Ishikawa (cell line): Measurements from ENCODE around the gene ITPR1.

ENCODE experiments used
- CEBPB ChIP-seq: IDR thresholded peaks from 2 replicates; pipeline ENCODE4 v1.6.1; 2012
- CREB1 ChIP-seq: IDR thresholded peaks from 2 replicates; pipeline ENCODE4 v1.6.1; 2012; ENCODE audit warnings: low read depth
- EGR1 ChIP-seq: IDR thresholded peaks from 2 replicates; pipeline ENCODE4 v1.6.1; 2012
- EP300 ChIP-seq: IDR thresholded peaks from 2 replicates; pipeline ENCODE4 v1.6.1; 2012; ENCODE audit warnings: borderline replicate concordance
- FOXM1 ChIP-seq: IDR thresholded peaks from 2 replicates; pipeline ENCODE4 v1.6.1; 2012; ENCODE audit warnings: low read depth, borderline replicate concordance
- MAX ChIP-seq: IDR thresholded peaks from 2 replicates; pipeline ENCODE4 v1.6.1; 2012
- NFIC ChIP-seq: IDR thresholded peaks from 2 replicates; pipeline ENCODE4 v1.6.1; 2012
- RAD21 ChIP-seq: IDR thresholded peaks from 2 replicates; pipeline ENCODE4 v1.6.1; 2012; ENCODE audit warnings: low read depth
- REST ChIP-seq: IDR thresholded peaks from 2 replicates; pipeline ENCODE4 v1.6.1; 2012; ENCODE audit warnings: low read depth, mild to moderate bottlenecking
- TAF1 ChIP-seq: IDR thresholded peaks from 2 replicates; pipeline ENCODE4 v1.6.1; 2012; ENCODE audit warnings: low read depth, mild to moderate bottlenecking
- TCF12 ChIP-seq: IDR thresholded peaks from 2 replicates; pipeline ENCODE4 v1.6.1; 2012; ENCODE audit warnings: low read depth
- TEAD4 ChIP-seq: IDR thresholded peaks from 2 replicates; pipeline ENCODE4 v1.6.1; 2012
- USF1 ChIP-seq: IDR thresholded peaks from 2 replicates; pipeline ENCODE4 v1.6.1; 2012
- YY1 ChIP-seq: IDR thresholded peaks from 2 replicates; pipeline ENCODE4 v1.6.1; 2012; ENCODE audit warnings: low read depth
- ZBTB7A ChIP-seq: IDR thresholded peaks from 2 replicates; pipeline ENCODE4 v1.6.1; 2012; ENCODE audit warnings: low read depth

Gene ITPR1

GRCh38 chr3:4824926-4825325, 331.8 kb downstream of the ITPR1 start:
- TF ChIP-seq ZBTB7A (no peak), CREB1 (no peak), USF1 (no peak), YY1 (no peak), TEAD4 (no peak), TCF12 (no peak), MAX (no peak), NFIC (no peak), CEBPB (no peak), EGR1 (no peak), EP300 (no peak), FOXM1 (no peak), RAD21 (no peak), TAF1 (no peak), REST (no peak)

GRCh38 chr3:4825436-4826236, 332.5 kb downstream of the ITPR1 start:
- no peak for TF ChIP-seq MAX
- TF ChIP-seq CEBPB = no peak
- no peak for TF ChIP-seq NFIC
- no peak for TF ChIP-seq ZBTB7A
- no peak for TF ChIP-seq FOXM1
- TF ChIP-seq RAD21 = no peak
- no peak for TF ChIP-seq USF1
- TF ChIP-seq CREB1 = no peak
- TF ChIP-seq EP300 = no peak
- no peak for TF ChIP-seq TAF1
- no peak for TF ChIP-seq REST
- TF ChIP-seq EGR1 = no peak
- no peak for TF ChIP-seq YY1
- TF ChIP-seq TEAD4 = no peak
- TF ChIP-seq TCF12 = no peak

- TF ChIP-seq ZBTB7A (no peak), EGR1 (no peak), CREB1 (no peak), REST (no peak), TCF12 (no peak), RAD21 (no peak), YY1 (no peak), CEBPB (no peak), MAX (no peak), NFIC (no peak), TAF1 (no peak), USF1 (no peak), TEAD4 (no peak), FOXM1 (no peak), EP300 (no peak)
These were observed 333.3 kb downstream of the ITPR1 start for GRCh38 chr3:4826237-4827100.
